ENCODE results near the gene ZNFX1.

Gene ZNFX1

DNA sequence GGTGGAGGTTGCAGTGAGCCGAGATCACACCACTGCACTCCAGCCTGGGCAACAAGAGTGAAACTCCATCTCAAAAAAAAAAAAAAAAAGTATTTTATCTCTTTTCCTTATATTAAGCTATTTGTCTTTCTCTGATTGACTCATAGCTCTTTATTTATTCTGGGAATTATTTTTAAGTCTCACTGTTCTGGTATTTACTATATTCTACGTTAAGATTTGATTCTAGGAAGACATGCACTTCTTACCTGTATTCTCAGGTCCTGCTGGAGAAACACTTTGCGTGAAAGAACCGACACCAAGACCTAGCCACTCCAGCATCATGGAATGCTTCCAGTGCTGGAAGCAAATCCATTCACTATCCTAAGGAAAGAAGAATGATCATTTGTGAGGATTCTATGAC is 17.6 kb downstream of the ZNFX1 start:
- DNase-seq (ENCODE audit: low read depth, low spot score), result no peak
- H3K4me3 ChIP-seq (ENCODE audit: low read length), result no peak overlapping the region

DNA sequence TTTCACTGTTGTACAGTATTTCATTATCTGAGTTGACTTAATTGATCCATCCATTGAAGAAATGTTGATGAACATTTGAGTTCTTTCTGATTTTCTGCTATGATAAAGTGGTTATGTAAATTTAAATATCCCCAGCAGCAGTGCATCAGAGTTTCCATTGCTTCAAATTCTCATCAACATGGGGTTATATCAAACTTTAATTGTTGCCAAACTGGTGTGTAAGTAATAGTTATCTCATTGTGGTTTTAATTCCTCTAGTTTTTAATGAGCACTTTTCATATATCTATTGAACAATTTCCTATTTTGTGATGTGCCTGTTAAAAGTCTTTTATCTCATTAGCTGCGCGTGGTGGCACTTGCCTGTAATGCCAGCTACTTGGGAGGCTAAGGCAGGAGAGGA is 18.1 kb downstream of the ZNFX1 start:
- DNase-seq (ENCODE audit: low read depth, low spot score), result no peak

DNA sequence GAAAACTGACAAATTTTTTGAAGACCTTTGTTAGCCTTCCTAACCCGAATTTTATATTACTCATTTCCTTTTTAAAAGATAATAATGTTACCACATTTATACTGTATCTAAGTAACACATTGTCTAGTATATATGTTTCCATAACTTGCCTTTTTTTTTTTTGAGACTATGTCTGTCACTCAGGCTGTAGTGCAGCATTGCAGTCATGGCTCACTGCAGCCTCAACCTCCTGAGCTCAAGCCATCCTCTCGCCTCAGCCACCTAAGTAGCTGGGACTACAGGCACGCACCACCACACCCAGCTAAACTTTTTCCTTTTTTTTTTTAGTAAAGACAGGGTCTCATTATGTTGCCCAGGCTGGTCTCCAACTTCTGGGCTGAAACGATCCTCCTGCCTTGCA is 18.6 kb downstream of the ZNFX1 start:
- no peak overlapping the region for H3K4me3 ChIP-seq (ENCODE audit: low read length)
- no peak for DNase-seq (ENCODE audit: low read depth, low spot score)

More for the DNA sequence above, 18.1 kb downstream of the ZNFX1 start:
- H3K4me3 ChIP-seq (ENCODE audit: low read length), result no peak overlapping the region

DNA sequence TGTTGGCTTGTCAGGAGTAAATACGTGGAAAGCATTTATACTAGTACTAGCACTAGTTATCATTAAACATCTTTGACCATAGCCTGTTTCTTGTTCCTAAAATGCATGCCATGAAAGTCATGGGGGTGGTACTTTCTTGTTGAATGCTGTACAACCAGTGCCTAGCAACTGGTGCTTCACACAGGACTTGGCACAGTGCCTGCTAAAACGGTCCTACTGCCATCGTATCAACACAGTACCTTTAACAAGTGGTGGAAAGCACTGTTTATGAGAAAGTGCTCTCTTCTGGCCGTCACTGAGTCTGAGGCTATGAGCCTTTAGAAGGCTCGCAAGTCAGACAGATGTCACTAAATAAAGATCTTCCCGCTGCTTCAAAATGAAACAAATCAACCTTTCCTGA is 21.6 kb downstream of the ZNFX1 start:
- no peak for DNase-seq (ENCODE audit: low read depth, low spot score)
- no peak overlapping the region for H3K4me3 ChIP-seq (ENCODE audit: low read length)

DNA sequence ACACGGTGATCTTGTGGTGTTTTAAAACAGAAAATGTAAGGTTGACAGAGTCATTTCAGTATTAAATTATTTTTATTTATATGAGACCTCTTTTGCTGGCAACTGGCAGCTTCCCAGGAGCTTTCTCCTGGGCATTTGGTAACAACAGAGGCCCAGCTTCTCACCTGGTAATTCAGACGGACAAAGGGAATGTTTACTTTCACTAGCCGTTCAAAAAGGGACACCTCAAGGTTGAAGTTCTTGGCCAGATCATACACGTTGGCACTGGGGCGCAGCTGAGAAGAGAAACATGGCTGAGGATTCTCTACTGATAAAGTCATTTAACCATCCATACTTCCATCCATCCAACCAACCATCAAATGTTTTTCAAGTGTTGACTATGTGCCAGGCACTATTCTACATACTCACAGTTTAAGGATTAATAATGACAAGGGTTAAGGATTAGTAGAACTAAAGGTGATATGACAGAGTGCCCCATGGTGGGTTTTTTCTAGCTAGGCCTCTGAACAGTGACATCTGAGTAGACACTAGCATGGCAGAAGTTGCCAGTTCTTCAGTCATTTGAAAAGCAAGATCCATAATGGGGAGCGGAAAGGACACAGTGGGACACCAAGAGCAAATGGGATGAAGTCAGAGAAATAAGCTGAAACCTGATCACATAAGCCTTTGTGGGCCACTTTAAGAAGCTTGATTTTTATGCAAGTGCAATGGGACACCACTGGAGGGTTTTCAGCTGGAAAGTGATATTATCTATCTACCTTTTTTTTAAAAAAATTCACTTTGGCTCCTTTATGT is 25.1 kb downstream of the ZNFX1 start:
- no peak overlapping the region for H3K4me3 ChIP-seq (ENCODE audit: low read length)
- DNase-seq (ENCODE audit: low read depth, low spot score), result no peak

DNA sequence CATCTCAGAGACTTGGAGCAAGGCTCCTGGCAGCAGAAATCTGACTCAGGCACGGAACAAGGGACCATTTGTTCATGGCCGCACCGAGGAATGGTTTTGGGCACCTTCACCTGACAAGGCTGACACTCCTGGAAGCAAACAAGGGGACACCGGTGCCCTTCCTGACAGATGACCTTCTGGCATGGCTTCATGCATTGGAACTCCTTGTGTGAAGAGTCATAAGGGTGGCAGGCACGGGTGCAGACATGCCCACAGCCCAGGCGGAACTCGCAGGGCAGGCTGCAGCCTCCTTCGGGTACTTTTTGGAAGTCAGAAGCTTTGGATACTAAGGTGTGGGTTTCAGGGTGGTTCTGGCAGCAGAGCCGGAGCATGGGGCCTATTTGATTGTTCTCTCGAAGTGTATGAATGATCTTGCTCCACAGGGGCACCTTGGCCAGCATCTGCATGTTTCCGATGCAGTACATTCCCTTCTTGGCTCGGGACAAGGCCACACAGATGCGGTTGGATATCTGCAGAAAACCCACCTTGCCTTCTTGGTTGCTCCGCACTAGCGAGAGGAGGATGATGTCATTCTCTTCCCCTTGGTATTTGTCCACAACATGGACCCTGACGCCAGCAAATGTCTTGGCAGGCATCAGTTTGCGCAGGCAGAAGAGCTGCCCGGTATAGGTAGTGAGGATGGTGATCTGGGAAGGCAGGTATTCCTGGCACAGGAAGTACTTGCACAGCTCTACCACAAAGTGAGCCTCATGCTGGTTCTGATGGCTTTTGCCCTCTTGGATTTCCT is 28.8 kb downstream of the ZNFX1 start:
- H3K4me3 ChIP-seq (ENCODE audit: low read length), result no peak overlapping the region
- no peak for DNase-seq (ENCODE audit: low read depth, low spot score)

DNA sequence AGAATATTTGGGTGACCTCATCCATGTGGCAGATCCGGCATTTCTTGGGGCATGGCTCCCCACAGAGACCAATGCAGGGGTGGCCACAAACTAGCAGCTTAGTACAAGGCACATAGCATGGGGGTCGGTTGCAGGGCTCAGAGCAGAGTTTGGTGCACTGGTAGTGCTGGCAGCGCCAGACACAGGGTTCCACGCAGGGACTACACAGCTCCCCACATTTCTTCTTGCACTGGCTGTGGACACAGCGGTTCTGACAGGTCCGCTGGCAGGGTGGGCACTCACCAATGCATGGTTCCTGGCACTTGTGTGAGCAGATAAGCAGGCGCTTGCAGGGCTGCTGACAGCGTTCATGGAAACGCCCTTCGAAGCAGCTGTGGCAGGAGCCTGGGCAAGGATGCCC is 29.6 kb downstream of the ZNFX1 start:
- DNase-seq (ENCODE audit: low read depth, low spot score), result no peak
- H3K4me3 ChIP-seq (ENCODE audit: low read length), result no peak overlapping the region

DNA sequence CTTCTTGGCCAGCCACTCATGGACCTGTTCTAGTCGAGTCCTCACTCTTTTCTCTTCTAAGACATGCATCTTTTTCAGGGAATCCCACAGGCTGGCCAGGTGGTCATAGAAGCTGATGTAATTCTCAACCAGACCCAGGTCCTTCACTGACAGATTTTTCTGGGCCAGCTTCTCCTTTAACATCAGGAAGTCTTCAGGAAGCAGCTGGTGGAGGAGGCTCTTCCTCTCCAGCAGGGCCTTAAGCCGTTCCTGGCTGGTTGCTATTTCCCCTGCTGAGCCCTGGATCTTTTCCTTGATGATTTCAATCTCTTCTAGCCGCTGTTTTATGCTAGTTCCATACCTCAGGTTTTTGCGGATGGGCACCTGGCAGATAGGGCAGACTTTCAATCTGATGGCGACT is 30.1 kb downstream of the ZNFX1 start:
- H3K4me3 ChIP-seq (ENCODE audit: low read length), result no peak overlapping the region
- DNase-seq (ENCODE audit: low read depth, low spot score), result no peak

DNA sequence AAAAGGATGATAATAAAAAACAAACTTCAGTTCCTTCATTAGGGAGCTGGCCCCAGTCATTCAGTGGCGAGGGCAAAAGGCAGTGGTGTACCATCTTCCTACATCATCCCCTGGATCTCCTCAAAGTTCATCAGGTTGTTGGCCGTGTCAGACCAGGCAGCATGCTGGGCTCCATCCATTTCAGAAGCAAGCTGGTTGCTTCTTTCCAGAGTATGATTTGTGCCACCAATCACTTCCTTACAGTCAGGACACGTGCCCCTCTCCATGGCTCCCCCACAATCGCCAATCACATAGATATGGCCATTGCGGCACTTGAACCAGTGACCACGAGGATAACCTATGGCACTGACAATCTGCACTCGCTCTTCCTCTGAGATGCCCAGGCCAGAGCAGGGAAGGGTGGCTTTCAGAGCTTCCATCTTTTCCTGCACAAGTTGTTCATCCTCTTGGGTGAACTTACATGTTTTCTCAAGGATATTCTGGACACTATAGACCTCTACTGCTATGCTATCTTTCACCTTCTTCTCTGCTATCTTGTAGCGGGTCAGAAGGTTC is 30.6 kb downstream of the ZNFX1 start:
- H3K4me3 ChIP-seq (ENCODE audit: low read length), result no peak overlapping the region
- DNase-seq (ENCODE audit: low read depth, low spot score), result no peak

DNA sequence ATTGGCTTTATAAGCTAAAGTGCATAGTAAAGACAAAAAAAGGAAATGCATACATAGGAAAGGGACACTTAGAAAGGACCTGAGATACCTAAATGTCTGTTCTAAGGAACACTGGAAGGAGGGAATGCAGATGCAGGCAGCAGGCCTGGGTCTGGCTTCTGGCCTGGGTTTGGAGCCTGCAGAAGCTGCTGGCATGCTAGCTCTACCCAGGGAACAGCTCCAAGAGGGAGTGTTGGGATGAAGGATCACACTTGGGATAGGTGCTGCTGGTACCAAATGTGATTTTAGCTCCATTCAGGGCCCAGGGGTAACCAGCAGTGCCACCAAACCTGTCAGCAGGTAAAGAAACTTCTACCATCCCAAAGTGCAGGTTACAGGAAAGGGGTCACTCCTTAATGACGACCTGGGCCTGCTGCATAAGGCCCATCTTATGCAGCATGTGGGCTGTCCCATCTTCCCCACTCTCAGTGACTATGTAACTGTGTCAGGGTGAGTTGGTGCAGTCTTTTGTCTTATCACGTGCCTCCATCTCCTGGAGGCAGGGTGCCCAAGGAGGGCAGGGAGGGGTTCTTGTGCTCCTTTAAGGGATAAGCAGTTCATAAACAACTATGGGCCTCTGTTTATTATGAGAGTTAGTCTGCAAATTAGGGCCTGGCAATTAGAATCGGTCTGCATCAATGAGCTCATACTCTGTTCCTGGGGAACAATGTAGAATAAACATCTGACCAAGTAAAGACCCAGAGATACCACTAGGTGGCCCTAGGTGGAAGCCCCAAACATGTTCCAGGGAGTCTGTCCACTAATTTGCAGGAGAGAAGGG is 31.7 kb downstream of the ZNFX1 start:
- peak; percentile 25 for DNase-seq (ENCODE audit: low read depth, low spot score)
- H3K4me3 ChIP-seq (ENCODE audit: low read length), result no peak overlapping the region

DNA sequence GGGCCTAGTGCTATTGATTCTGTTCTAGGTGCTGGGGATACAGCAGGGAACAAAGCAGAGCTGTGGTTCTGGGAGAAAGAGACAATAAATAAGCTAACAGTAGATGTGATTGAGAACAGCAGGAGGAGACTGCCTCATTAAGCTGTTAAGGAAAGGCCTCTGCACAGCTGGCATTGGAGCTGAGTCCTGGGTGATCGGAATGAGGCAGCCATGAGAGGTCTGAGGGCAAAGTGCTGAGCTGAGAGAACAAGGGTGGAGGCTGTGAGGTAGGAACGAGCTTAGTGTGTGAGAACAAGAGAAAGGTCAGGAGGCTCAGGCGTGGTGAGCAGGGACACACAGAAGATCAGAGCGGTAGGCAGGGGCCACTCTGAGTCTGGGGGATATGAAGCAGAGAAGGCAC is 40.3 kb downstream of the ZNFX1 start:
- DNase-seq (ENCODE audit: low read depth, low spot score), result no peak

DNA sequence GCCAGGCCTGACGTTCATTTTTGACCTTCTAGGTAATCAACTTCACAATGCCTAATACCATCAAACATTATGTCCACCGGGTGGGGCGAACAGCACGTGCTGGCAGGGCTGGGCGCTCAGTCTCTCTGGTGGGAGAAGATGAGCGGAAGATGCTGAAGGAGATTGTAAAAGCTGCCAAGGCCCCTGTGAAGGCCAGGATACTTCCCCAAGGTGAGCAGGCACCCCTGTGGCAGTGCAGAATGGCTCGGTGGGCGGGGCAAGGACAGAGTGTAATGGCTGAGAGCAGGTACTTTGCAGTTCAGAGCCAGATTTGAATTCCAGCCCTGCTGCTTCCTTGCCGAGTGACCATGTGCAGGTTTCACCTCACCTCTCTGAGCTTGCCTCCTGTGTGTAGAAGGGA is 41.6 kb downstream of the ZNFX1 start:
- no peak for DNase-seq (ENCODE audit: low read depth, low spot score)
- no peak overlapping the region for H3K4me3 ChIP-seq (ENCODE audit: low read length)

More for the DNA sequence above, 40.3 kb downstream of the ZNFX1 start:
- no peak overlapping the region for H3K4me3 ChIP-seq (ENCODE audit: low read length)

DNA sequence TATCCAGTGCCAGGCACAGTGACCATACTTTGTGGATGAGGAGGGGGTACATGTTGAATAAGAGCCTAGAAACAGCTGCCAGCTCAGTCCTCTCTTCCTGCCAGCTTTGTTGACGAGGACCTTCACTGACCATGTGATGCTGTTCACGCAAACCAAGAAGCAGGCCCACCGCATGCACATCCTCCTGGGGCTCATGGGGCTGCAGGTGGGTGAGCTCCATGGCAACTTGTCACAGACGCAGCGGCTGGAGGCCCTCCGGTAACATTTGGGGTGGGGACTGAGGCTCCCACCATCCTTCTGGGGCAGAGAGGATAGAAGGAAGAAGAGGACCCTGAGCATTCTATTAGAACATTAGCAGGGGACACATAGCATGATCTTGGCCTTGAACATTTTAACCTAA is 43.0 kb downstream of the ZNFX1 start:
- no peak overlapping the region for H3K4me3 ChIP-seq (ENCODE audit: low read length)
- DNase-seq (ENCODE audit: low read depth, low spot score), result no peak

DNA sequence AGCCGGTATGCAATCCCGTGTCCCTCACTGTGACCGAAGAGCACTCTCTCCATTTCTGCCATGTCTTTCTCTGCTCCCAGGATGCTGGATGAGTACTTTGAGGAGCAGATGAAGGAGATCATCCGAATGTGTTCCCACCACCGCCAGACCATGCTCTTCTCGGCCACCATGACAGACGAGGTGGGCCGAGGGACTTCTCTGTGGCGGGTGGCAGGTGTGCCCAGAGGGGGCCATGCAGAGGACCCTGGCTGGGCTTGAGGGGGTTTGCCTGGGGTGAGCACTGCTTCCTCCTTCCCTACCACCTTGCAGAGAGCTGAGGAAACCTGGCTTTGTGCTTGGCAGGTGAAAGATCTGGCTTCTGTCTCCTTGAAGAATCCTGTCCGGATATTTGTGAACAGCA is 44.6 kb downstream of the ZNFX1 start:
- no peak for DNase-seq (ENCODE audit: low read depth, low spot score)
- no peak overlapping the region for H3K4me3 ChIP-seq (ENCODE audit: low read length)

DNA sequence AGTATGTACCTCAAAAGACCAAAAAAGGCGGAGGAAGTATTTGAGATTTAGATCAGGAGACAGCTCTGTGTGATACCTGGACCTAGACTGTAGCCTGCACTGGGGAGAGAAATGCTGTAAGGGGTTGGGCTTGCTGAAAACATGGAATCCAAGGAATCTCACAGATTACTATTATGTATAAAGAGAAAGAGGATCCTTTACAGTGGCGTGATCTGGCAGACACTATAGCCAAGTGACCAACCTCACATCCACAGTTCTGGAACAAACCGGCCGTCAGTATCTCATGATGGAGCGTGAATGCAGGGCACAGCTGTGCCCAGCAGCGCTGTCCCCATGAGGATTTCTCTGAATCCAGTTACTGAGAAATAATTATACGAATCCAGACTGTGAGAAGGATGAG is 46.4 kb downstream of the ZNFX1 start:
- H3K4me3 ChIP-seq (ENCODE audit: low read length), result no peak overlapping the region
- no peak for DNase-seq (ENCODE audit: low read depth, low spot score)

DNA sequence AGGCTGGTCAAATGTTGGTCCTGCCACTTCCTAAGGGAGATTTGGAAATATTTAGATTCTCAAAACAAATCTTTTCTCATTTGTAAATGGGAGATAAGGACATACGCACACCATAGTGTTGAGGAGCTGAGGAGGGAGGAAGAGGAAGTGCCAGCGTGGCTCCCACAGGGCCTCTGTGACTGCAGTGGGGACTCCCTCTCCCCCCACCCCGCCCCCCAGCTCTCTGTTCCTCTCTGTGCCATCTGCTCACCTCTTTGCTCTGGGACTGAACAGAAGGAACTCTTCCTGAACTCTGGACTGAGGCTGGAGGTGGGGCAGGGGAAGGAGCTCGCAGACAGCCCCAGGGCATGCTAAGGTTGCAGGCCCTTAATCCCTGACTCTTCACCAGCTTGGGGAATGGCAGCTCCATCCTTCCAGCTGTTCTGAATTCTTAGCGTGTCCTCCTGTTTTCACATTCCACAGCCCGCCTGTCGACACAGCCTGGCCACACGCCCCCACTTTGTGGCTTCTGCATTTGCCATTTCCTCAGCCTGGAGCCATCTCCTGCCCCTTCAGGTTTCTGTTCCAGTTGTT is 47.2 kb downstream of the ZNFX1 start:
- no peak overlapping the region for H3K4me3 ChIP-seq (ENCODE audit: low read length)
- DNase-seq (ENCODE audit: low read depth, low spot score), result no peak

DNA sequence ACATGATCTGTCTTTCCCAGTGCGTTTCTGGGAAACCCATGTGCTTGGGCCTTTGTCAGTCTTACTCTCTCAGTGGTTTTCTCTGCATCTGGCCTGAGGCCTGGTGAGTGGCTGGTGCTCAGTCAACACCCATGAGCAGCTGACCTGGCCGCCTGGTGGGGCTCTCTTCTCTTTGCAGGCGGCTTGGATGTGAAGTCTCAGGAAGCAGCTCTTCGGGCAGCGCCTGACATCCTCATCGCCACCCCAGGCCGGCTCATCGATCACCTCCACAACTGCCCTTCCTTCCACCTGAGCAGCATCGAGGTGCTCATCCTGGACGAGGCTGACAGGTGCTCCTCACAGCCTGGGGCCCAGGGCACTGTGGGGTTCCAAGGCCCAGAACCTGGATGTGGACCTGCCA is 47.8 kb downstream of the ZNFX1 start:
- no peak overlapping the region for H3K4me3 ChIP-seq (ENCODE audit: low read length)
- DNase-seq (ENCODE audit: low read depth, low spot score), result no peak

DNA sequence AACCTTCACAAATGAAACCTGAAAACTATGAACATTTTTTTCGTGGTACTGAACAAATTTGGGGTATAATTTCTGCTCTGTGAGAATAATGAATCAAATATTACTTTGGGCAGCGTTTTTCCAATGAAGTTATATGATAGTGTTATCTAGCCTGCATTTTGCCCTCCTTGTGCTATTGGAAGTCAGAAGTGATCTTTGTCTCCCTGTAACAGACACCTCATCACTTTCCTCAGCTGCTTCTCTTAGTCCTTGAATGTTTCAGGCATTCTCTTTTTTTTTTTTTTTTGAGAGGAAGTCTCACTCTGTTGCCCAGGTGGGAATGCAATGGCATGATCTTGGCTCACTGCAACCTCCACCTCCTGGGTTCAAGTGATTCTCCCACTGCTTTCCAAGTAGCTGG is 48.5 kb downstream of the ZNFX1 start:
- H3K4me3 ChIP-seq (ENCODE audit: low read length), result no peak overlapping the region
- DNase-seq (ENCODE audit: low read depth, low spot score), result no peak

DNA sequence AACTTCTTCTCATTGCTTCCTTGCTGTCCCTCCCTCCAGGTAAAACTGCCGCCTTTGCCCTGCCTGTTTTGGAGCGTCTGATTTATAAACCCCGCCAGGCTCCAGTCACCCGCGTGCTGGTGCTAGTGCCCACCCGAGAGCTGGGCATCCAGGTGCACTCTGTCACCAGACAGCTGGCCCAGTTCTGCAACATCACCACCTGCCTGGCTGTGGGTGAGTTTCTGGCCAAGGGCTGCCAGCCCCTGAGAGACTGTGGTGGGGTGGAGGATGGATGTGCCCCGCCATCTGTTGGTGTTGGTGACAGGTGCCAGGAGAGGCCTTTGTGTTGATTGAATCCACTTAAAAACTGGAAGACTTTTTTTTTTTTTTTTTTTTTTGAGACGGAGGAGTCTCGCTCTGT is 49.2 kb downstream of the ZNFX1 start:
- DNase-seq (ENCODE audit: low read depth, low spot score), result no peak
- H3K4me3 ChIP-seq (ENCODE audit: low read length), result no peak overlapping the region

Data from Jurkat, Clone E6-1 (cell line).